Measurements from ENCODE around the gene SIPA1L3.

DNA sequence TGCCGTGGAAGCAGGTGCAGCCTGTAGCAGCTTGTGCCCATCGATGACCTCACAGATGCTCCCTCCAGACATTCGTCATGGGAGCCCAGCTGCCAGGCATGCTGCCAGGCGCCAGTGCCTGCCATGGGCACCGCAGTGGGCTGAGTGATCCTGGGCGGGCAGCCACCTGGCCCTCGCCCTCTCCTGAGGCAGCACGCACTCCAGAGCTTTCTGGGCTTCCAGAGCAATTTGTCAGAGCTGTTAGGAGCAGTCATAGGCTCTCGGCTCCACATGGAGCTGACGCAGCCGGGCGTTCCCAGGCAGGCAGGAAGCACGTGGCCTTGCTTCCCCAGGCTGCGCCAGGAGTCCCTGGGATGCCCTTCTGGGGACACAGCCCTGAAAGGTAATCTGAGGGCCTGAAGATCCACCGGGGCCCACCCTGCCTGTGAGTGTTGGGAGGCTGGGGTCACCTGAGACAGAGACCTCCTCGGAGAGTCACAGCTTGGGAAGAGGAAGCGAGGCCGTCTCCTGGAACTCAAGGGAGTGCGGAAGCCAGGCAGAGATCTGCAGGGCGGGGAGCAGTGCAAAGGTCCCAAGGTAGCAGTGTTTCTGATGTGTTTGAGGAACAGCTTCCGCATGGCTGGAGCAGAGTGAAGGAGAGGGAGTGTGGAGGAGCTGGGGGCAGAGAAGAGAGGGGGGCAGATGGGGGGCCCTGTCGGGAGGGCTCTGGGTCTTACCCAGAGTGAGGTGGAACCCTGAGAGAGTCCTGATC, 266.5 kb downstream of the SIPA1L3 start:
- TF ChIP-seq EP300 (IDR thresholded peaks at IDR 0.05; ENCODE audit: borderline replicate concordance in 1 of 2, low read depth in 1 of 2, low read length in 1 of 2) (no peak), GATA2 (CRISPR knock-in tag; IDR thresholded peaks at IDR 0.05) (no peak), SIN3A (IDR thresholded peaks at IDR 0.05; ENCODE audit: borderline replicate concordance, low read depth, low read length) (no peak), EZH2phosphoT487 (IDR thresholded peaks at IDR 0.05; ENCODE audit: borderline replicate concordance, low read depth) (no peak)

All from SK-N-SH (cell line).